ENCODE results near the gene EPS8L2.

GRCh38 chr11:728901-729491 lies 23.0 kb downstream of the EPS8L2 start:
- TF ChIP-seq CTCF (IDR thresholded peaks at IDR 0.05) (no peak), POLR2A (IDR thresholded peaks at IDR 0.05) (no peak)

Measured in body of pancreas (tissue), 4 donors.